ENCODE data around the gene MMADHC. TPM values are rescaled to one million over a fixed set of nuclear protein-coding genes. Genes with fewer than 3 reads are reported as not detected.

Gene MMADHC
- total and polyA plus RNA-seq, 2 experiments from 2014 or later, result 156 to 195 TPM

GRCh38 chr2:149552830-149553229 lies 34.7 kb downstream of the MMADHC start:
- no peaks in the 10 kb centered on the region for H3F3A ChIP-seq (ENCODE audit: insufficient read depth)
- no peak overlapping the region for H3K4me3 ChIP-seq
- no peak for DNase-seq
- no peaks in the 10 kb centered on the region for H3K79me2 ChIP-seq (ENCODE audit: insufficient read depth)
- no peaks in the 10 kb centered on the region for H3K4me1 ChIP-seq (ENCODE audit: insufficient read depth)
- no peaks in the 10 kb centered on the region for H3K9me2 ChIP-seq (ENCODE audit: insufficient read depth)
- TF ChIP-seq EZH2 (IDR thresholded peaks at IDR 0.05; ENCODE audit: insufficient read depth, poor library complexity, severe bottlenecking) (no peak), EZH2phosphoT487 (IDR thresholded peaks at IDR 0.05; ENCODE audit: insufficient read depth, low read depth) (no peak)
- H3K27ac ChIP-seq, result no peak overlapping the region
- no peaks in the 10 kb centered on the region for H3K9me3 ChIP-seq (ENCODE audit: low read depth)
- no peak overlapping the region for H2AFZ ChIP-seq
- H3K4me2 ChIP-seq (ENCODE audit: unreplicated experiment), result no peak overlapping the region
- H3K27me3 ChIP-seq (replicated peaks; ENCODE audit: insufficient read depth), result no peaks in the 10 kb centered on the region
- in situ Hi-C loops (cut with MboI), result loop anchor here (25.0 kb wide), 2 partner anchors 216 to 916 kb away; partner anchors contain the start of genes EPC2 and LYPD6
- H4K20me1 ChIP-seq (ENCODE audit: insufficient read depth), result no peaks in the 10 kb centered on the region
- 86 to 94% methylated on average over 2 of the region's 2 CpGs for WGBS, 2 experiments (ENCODE audit: low coverage in 1 of 2, low lambda C conversion rate in 2 of 2, missing lambda C conversion rate in 2 of 2)
- H3K9ac ChIP-seq, result no peak overlapping the region
- H3K36me3 ChIP-seq (ENCODE audit: low read depth), result no peaks in the 10 kb centered on the region

- Histone ChIP-seq H3K9me3 (ENCODE audit: low read depth) (no peaks in the 10 kb centered on the region), H2AFZ (no peak overlapping the region), H3K27ac (no peak overlapping the region), H3K9ac (no peak overlapping the region), H3K4me2 (ENCODE audit: unreplicated experiment) (no peak overlapping the region), H3F3A (ENCODE audit: insufficient read depth) (no peaks in the 10 kb centered on the region), H3K9me2 (ENCODE audit: insufficient read depth) (no peaks in the 10 kb centered on the region), H3K4me1 (ENCODE audit: insufficient read depth) (no peaks in the 10 kb centered on the region), H3K27me3 (replicated peaks; ENCODE audit: insufficient read depth) (no peaks in the 10 kb centered on the region), H4K20me1 (ENCODE audit: insufficient read depth) (no peaks in the 10 kb centered on the region), H3K4me3 (no peak overlapping the region), H3K36me3 (ENCODE audit: low read depth) (no peaks in the 10 kb centered on the region), H3K79me2 (ENCODE audit: insufficient read depth) (no peaks in the 10 kb centered on the region)
- TF ChIP-seq EZH2phosphoT487 (IDR thresholded peaks at IDR 0.05; ENCODE audit: insufficient read depth, low read depth) (no peak), EZH2 (IDR thresholded peaks at IDR 0.05; ENCODE audit: insufficient read depth, poor library complexity, severe bottlenecking) (no peak)
- DNase-seq, result no peak
- WGBS, 2 experiments (ENCODE audit: low coverage in 1 of 2, low lambda C conversion rate in 2 of 2, missing lambda C conversion rate in 2 of 2), result 8 to 10% methylated on average over 4 of the region's 4 CpGs
- in situ Hi-C loops (cut with MboI), result loop anchor here (25.0 kb wide), 2 partner anchors 215 to 915 kb away; partner anchors contain the start of genes EPC2 and LYPD6
These were observed 35.3 kb downstream of the MMADHC start for GRCh38 chr2:149552226-149552625.

GRCh38 chr2:149544692-149545091 lies 42.9 kb downstream of the MMADHC start:
- no peaks in the 10 kb centered on the region for H3F3A ChIP-seq (ENCODE audit: insufficient read depth)
- H2AFZ ChIP-seq, result no peak overlapping the region
- H3K4me1 ChIP-seq (ENCODE audit: insufficient read depth), result no peaks in the 10 kb centered on the region
- no peaks in the 10 kb centered on the region for H3K9me3 ChIP-seq (ENCODE audit: low read depth)
- no peaks in the 10 kb centered on the region for H3K27me3 ChIP-seq (replicated peaks; ENCODE audit: insufficient read depth)
- TF ChIP-seq EZH2 (IDR thresholded peaks at IDR 0.05; ENCODE audit: insufficient read depth, poor library complexity, severe bottlenecking) (no peak), EZH2phosphoT487 (IDR thresholded peaks at IDR 0.05; ENCODE audit: insufficient read depth, low read depth) (no peak)
- WGBS, 2 experiments (ENCODE audit: low coverage in 1 of 2, low lambda C conversion rate in 2 of 2, missing lambda C conversion rate in 2 of 2), result 98 to 100% methylated on average over 1 of the region's 1 CpG
- H3K27ac ChIP-seq, result no peak overlapping the region
- no peak overlapping the region for H3K9ac ChIP-seq
- H3K4me2 ChIP-seq (ENCODE audit: unreplicated experiment), result no peak overlapping the region
- H3K79me2 ChIP-seq (ENCODE audit: insufficient read depth), result no peaks in the 10 kb centered on the region
- no peaks in the 10 kb centered on the region for H4K20me1 ChIP-seq (ENCODE audit: insufficient read depth)
- DNase-seq, result no peak
- no peak overlapping the region for H3K4me3 ChIP-seq
- H3K36me3 ChIP-seq (ENCODE audit: low read depth), result no peaks in the 10 kb centered on the region
- no peaks in the 10 kb centered on the region for H3K9me2 ChIP-seq (ENCODE audit: insufficient read depth)
- in situ Hi-C loops (cut with MboI), result no loop called here

GRCh38 chr2:149543845-149544244 lies 43.7 kb downstream of the MMADHC start:
- in situ Hi-C loops (cut with MboI), result no loop called here
- Histone ChIP-seq H3K9me2 (ENCODE audit: insufficient read depth) (no peaks in the 10 kb centered on the region), H3K79me2 (ENCODE audit: insufficient read depth) (no peaks in the 10 kb centered on the region), H2AFZ (no peak overlapping the region), H3F3A (ENCODE audit: insufficient read depth) (no peaks in the 10 kb centered on the region), H3K4me1 (ENCODE audit: insufficient read depth) (no peaks in the 10 kb centered on the region), H3K27ac (no peak overlapping the region), H3K9ac (no peak overlapping the region), H3K9me3 (ENCODE audit: low read depth) (no peaks in the 10 kb centered on the region), H3K4me2 (ENCODE audit: unreplicated experiment) (no peak overlapping the region), H3K4me3 (no peak overlapping the region), H3K27me3 (replicated peaks; ENCODE audit: insufficient read depth) (no peaks in the 10 kb centered on the region), H4K20me1 (ENCODE audit: insufficient read depth) (no peaks in the 10 kb centered on the region), H3K36me3 (ENCODE audit: low read depth) (no peaks in the 10 kb centered on the region)
- TF ChIP-seq EZH2 (IDR thresholded peaks at IDR 0.05; ENCODE audit: insufficient read depth, poor library complexity, severe bottlenecking) (no peak), EZH2phosphoT487 (IDR thresholded peaks at IDR 0.05; ENCODE audit: insufficient read depth, low read depth) (no peak)
- 24 to 43% methylated on average over 1 of the region's 1 CpG for WGBS, 2 experiments (ENCODE audit: low coverage in 1 of 2, low lambda C conversion rate in 2 of 2, missing lambda C conversion rate in 2 of 2)
- no peak for DNase-seq

GRCh38 chr2:149540138-149540537 lies 47.4 kb downstream of the MMADHC start:
- no peak overlapping the region for H3K9ac ChIP-seq
- no peak for DNase-seq
- H4K20me1 ChIP-seq (ENCODE audit: insufficient read depth), result no peaks in the 10 kb centered on the region
- H3K27ac ChIP-seq, result no peak overlapping the region
- H3K27me3 ChIP-seq (replicated peaks; ENCODE audit: insufficient read depth), result no peaks in the 10 kb centered on the region
- H3K4me3 ChIP-seq, result no peak overlapping the region
- H3F3A ChIP-seq (ENCODE audit: insufficient read depth), result no peaks in the 10 kb centered on the region
- WGBS, 2 experiments (ENCODE audit: low coverage in 1 of 2, low lambda C conversion rate in 2 of 2, missing lambda C conversion rate in 2 of 2), result 51 to 53% methylated on average over 5 of the region's 5 CpGs
- H3K9me3 ChIP-seq (ENCODE audit: low read depth), result no peaks in the 10 kb centered on the region
- in situ Hi-C loops (cut with MboI), result no loop called here
- H3K4me1 ChIP-seq (ENCODE audit: insufficient read depth), result no peaks in the 10 kb centered on the region
- no peaks in the 10 kb centered on the region for H3K79me2 ChIP-seq (ENCODE audit: insufficient read depth)
- TF ChIP-seq EZH2phosphoT487 (IDR thresholded peaks at IDR 0.05; ENCODE audit: insufficient read depth, low read depth) (no peak), EZH2 (IDR thresholded peaks at IDR 0.05; ENCODE audit: insufficient read depth, poor library complexity, severe bottlenecking) (no peak)
- H3K9me2 ChIP-seq (ENCODE audit: insufficient read depth), result no peaks in the 10 kb centered on the region
- H2AFZ ChIP-seq, result no peak overlapping the region
- no peak overlapping the region for H3K4me2 ChIP-seq (ENCODE audit: unreplicated experiment)
- no peaks in the 10 kb centered on the region for H3K36me3 ChIP-seq (ENCODE audit: low read depth)

Data from GM23248 (cell line).